ENCODE results near the gene SPAG17.

Gene SPAG17

GRCh38 chr1:118118873-118119463, 66.1 kb downstream of the SPAG17 start:
- no peak for DNase-seq (ENCODE audit: low spot score)

GRCh38 chr1:118118469-118118868, 66.6 kb downstream of the SPAG17 start:
- no peak for DNase-seq (ENCODE audit: low spot score)

GRCh38 chr1:118117521-118117920, 67.5 kb downstream of the SPAG17 start:
- DNase-seq (ENCODE audit: low spot score) = no peak

GRCh38 chr1:118116909-118117308, 68.1 kb downstream of the SPAG17 start:
- DNase-seq (ENCODE audit: low spot score) = no peak

- DNase-seq (ENCODE audit: low spot score) = no peak
Observed at GRCh38 chr1:118116401-118116800, 68.6 kb downstream of the SPAG17 start.

- DNase-seq (ENCODE audit: low spot score) = no peak
Observed at GRCh38 chr1:118115567-118116295, 69.3 kb downstream of the SPAG17 start.

GRCh38 chr1:118113261-118113660, 71.8 kb downstream of the SPAG17 start:
- DNase-seq (ENCODE audit: low spot score) = no peak

- DNase-seq (ENCODE audit: low spot score) = no peak
Observed at GRCh38 chr1:118110580-118110979, 74.4 kb downstream of the SPAG17 start.

- DNase-seq (ENCODE audit: low spot score) = no peak
Observed at GRCh38 chr1:118104951-118105350, 80.1 kb downstream of the SPAG17 start.

- no peak for DNase-seq (ENCODE audit: low spot score)
Observed at GRCh38 chr1:118102445-118102844, 82.6 kb downstream of the SPAG17 start.

GRCh38 chr1:118101999-118102398, 83.0 kb downstream of the SPAG17 start:
- no peak for DNase-seq (ENCODE audit: low spot score)

- no peak for DNase-seq (ENCODE audit: low spot score)
Observed at GRCh38 chr1:118101515-118101844, 83.5 kb downstream of the SPAG17 start.

GRCh38 chr1:118100686-118101514, 84.1 kb downstream of the SPAG17 start:
- no peak for DNase-seq (ENCODE audit: low spot score)

- DNase-seq (ENCODE audit: low spot score) = no peak
Observed at GRCh38 chr1:118099686-118100085, 85.3 kb downstream of the SPAG17 start.

- DNase-seq (ENCODE audit: low spot score) = no peak
Observed at GRCh38 chr1:118097622-118098348, 87.2 kb downstream of the SPAG17 start.

GRCh38 chr1:118093017-118093416, 92.0 kb downstream of the SPAG17 start:
- DNase-seq (ENCODE audit: low spot score) = no peak

GRCh38 chr1:118090130-118090529, 94.9 kb downstream of the SPAG17 start:
- no peak for DNase-seq (ENCODE audit: low spot score)

- no peak for DNase-seq (ENCODE audit: low spot score)
Observed at GRCh38 chr1:118085365-118085764, 99.7 kb downstream of the SPAG17 start.

- no peak for DNase-seq (ENCODE audit: low spot score)
Observed at GRCh38 chr1:118084400-118084799, 100.6 kb downstream of the SPAG17 start.

GRCh38 chr1:118082984-118083383, 102.0 kb downstream of the SPAG17 start:
- DNase-seq (ENCODE audit: low spot score) = no peak

- DNase-seq (ENCODE audit: low spot score) = no peak
Observed at GRCh38 chr1:118081387-118081786, 103.6 kb downstream of the SPAG17 start.

GRCh38 chr1:118077331-118078045, 107.5 kb downstream of the SPAG17 start:
- no peak for DNase-seq (ENCODE audit: low spot score)

Measured in left forelimb (tissue), 1 donor.